Fibroblast of villous mesenchyme (primary cell): Measurements from ENCODE around the gene FBP1. TPM values are rescaled to one million over a fixed set of nuclear protein-coding genes. Genes with fewer than 3 reads are reported as not detected.

ENCODE experiments used
- DNase-seq: peaks from one replicate; pipeline ENCODE4 v3.0.0-alpha.2; 2010; ENCODE audit warnings: low read depth
- H3K4me3 ChIP-seq: 2 replicates; pipeline ENCODE4 v1.5.1; 2011; ENCODE audit warnings: low read depth, mild to moderate bottlenecking, low read length
- CTCF ChIP-seq: IDR thresholded peaks from 2 replicates; pipeline ENCODE4 v1.5.1; 2012; ENCODE audit warnings: low read depth, mild to moderate bottlenecking, low read length; ENCODE audit not compliant: insufficient read depth
- total RNA-seq: library from RNA; depleted of rRNA; stranded (reverse); fragments of >200 nt; gene quantifications from 2 replicates; pipeline ENCODE4 v1.2.3, GENCODE V29; 2012

The FBP1 gene
- total RNA-seq, 1 donor = not detected

GRCh38 chr9:94668418-94668927, 29.2 kb upstream of the FBP1 start:
- no peak overlapping the region for H3K4me3 ChIP-seq
- DNase-seq = no peak
- TF ChIP-seq CTCF = no peak

- no peak for DNase-seq
- H3K4me3 ChIP-seq = no peak overlapping the region
- no peak for TF ChIP-seq CTCF
Measured at GRCh38 chr9:94666364-94667099, 27.2 kb upstream of the FBP1 start.

GRCh38 chr9:94665613-94666012, 26.3 kb upstream of the FBP1 start:
- no peak overlapping the region for H3K4me3 ChIP-seq

GRCh38 chr9:94664801-94665200, 25.5 kb upstream of the FBP1 start:
- H3K4me3 ChIP-seq = no peak overlapping the region
- no peak for DNase-seq
- TF ChIP-seq CTCF = no peak

More at GRCh38 chr9:94665613-94666012, 26.3 kb upstream of the FBP1 start:
- TF ChIP-seq CTCF = no peak
- DNase-seq = no peak

- no peak for DNase-seq
- no peak for TF ChIP-seq CTCF
- H3K4me3 ChIP-seq = no peak overlapping the region
Measured at GRCh38 chr9:94663640-94664039, 24.3 kb upstream of the FBP1 start.

- no peak overlapping the region for H3K4me3 ChIP-seq
- TF ChIP-seq CTCF = no peak
- DNase-seq = no peak
Measured at GRCh38 chr9:94663140-94663539, 23.8 kb upstream of the FBP1 start.
